Kidney (tissue), 14 donors: ENCODE measurements around the gene CARD11. TPM values are rescaled to one million over a fixed set of nuclear protein-coding genes. Genes with fewer than 3 reads are reported as not detected.

Experiments used
- DNase-seq, 5 donors: peaks; one replicate each; pipeline ENCODE4 v3.0.0-alpha.2; 2013 to 2020
- FAIRE-seq: peaks from 2 replicates; lab custom pipeline; 2012; peaks lifted over from hg19 to GRCh38; lab: Jason Lieb, UNC
- H3K27ac ChIP-seq, 2 donors: one replicate each; pipeline ENCODE4 v1.7.0; 2013; ENCODE audit warnings: low read depth in 2 of 2, low read length in 2 of 2, inconsistent platforms in 1 of 2
- H3K27me3 ChIP-seq: one replicate; pipeline ENCODE4 v1.7.1; 2013; ENCODE audit warnings: low read length, inconsistent platforms; ENCODE audit not compliant: control insufficient read depth, insufficient read depth
- H3K36me3 ChIP-seq, 3 donors: one replicate each; pipeline versions ENCODE4 v1.7.0 to v1.7.1; 2013; ENCODE audit warnings: low read length in 3 of 3, control low read depth in 1 of 3, inconsistent platforms in 1 of 3; ENCODE audit not compliant: insufficient read depth in 3 of 3, control insufficient read depth in 2 of 3
- H3K4me1 ChIP-seq, 3 donors: one replicate each; pipeline versions ENCODE4 v1.7.0 to v1.7.1; 2013; ENCODE audit warnings: low read length in 3 of 3, inconsistent platforms in 1 of 3, low read depth in 1 of 3; ENCODE audit not compliant: control insufficient read depth in 2 of 3, insufficient read depth in 2 of 3
- H3K4me3 ChIP-seq, 3 donors: one replicate each; pipeline versions ENCODE4 v1.7.0 to v1.8.1; 2013; ENCODE audit warnings: low read length in 3 of 3, control low read depth in 1 of 3, inconsistent platforms in 1 of 3
- H3K9ac ChIP-seq, 3 donors: one replicate each; pipeline versions ENCODE4 v1.7.0 to v1.7.1; 2013; ENCODE audit warnings: low read length in 3 of 3, control low read depth in 1 of 3, inconsistent platforms in 1 of 3
- H3K9me3 ChIP-seq, 3 donors: one replicate each; pipeline versions ENCODE4 v1.7.0 to v1.7.1; 2013; ENCODE audit warnings: low read length in 3 of 3, control low read depth in 1 of 3, inconsistent platforms in 1 of 3; ENCODE audit not compliant: control insufficient read depth in 2 of 3, insufficient read depth in 1 of 3
- CTCF ChIP-seq: IDR thresholded peaks from 3 replicates; pipeline ENCODE4 v1.5.1; 2012; ENCODE audit warnings: mild to moderate bottlenecking, moderate library complexity, borderline replicate concordance; ENCODE audit not compliant: insufficient read depth; ENCODE audit errors: extremely low read depth
- intact Hi-C: fragments of 100-400 bp; cut with DNase I; formaldehyde crosslinking; loops from one replicate; pipeline ENCODE4 v1.11.1; 2022
- polyA plus RNA-seq: library from polyadenylated mRNA; stranded (reverse); fragments of 350-450 nt; fragmentation: Illumina TruSeq; extraction: RNeasy Lipid Tissue Mini Kit (QIAGEN cat#74804); gene quantifications from one replicate; pipeline ENCODE4 v1.2.3, GENCODE V29; 2014; ENCODE audit warnings: low read depth, low replicate concordance; ENCODE audit not compliant: insufficient read depth
- total RNA-seq: library from RNA; stranded (reverse); fragmentation: NEBNext Ultra II Directional; extraction: Animal tissue kit (Norgen Biotek cat#: 25700); gene quantifications from one replicate; pipeline ENCODE4 v1.2.1, GENCODE V29; 2021
- donor health status: control.
- donor health status: control.
- donor health status: control.
- donor health status: control.
- donor health status: control.
- donor health status: DM: yes; HTN: yes; CAD: no.
- donor health status: Normal renal cell carcinoma (clear cell type).

The CARD11 gene
- total and polyA plus RNA-seq, 2 donors from 2014 or later, result 0.22 to 9.6 TPM

- no peaks in the 10 kb centered on the region for H3K4me1 ChIP-seq
- no peak for TF ChIP-seq CTCF
- FAIRE-seq, result no peak
- no peak overlapping the region for H3K4me3 ChIP-seq
- intact Hi-C loops, result no loop called here
- peak in 1 of 5 donors; percentile 53 for DNase-seq
- H3K9ac ChIP-seq, result no peak overlapping the region
- H3K9me3 ChIP-seq, result no peaks in the 10 kb centered on the region
- no peaks in the 10 kb centered on the region for H3K27me3 ChIP-seq
- no peak overlapping the region for H3K27ac ChIP-seq
- H3K36me3 ChIP-seq, result no peaks in the 10 kb centered on the region
Measured at GRCh38 chr7:2982831-2983230, 60.8 kb downstream of the CARD11 start.

GRCh38 chr7:2982401-2982800, 61.3 kb downstream of the CARD11 start:
- no peak overlapping the region for H3K27ac ChIP-seq
- intact Hi-C loops, result no loop called here
- H3K27me3 ChIP-seq, result no peaks in the 10 kb centered on the region
- no peaks in the 10 kb centered on the region for H3K4me1 ChIP-seq
- FAIRE-seq (no peak), DNase-seq (peak in 1 of 5 donors; percentile 2)
- no peak overlapping the region for H3K4me3 ChIP-seq
- no peaks in the 10 kb centered on the region for H3K36me3 ChIP-seq
- no peaks in the 10 kb centered on the region for H3K9me3 ChIP-seq
- no peak overlapping the region for H3K9ac ChIP-seq
- TF ChIP-seq CTCF, result no peak

- no peak for TF ChIP-seq CTCF
- no peaks in the 10 kb centered on the region for H3K27me3 ChIP-seq
- H3K4me1 ChIP-seq, result no peaks in the 10 kb centered on the region
- intact Hi-C loops, result no loop called here
- H3K4me3 ChIP-seq, result no peak overlapping the region
- FAIRE-seq, result no peak
- H3K36me3 ChIP-seq, result no peaks in the 10 kb centered on the region
- no peak overlapping the region for H3K9ac ChIP-seq
- DNase-seq, result peak in 1 of 5 donors; percentile 2
- H3K27ac ChIP-seq, result no peak overlapping the region
- no peaks in the 10 kb centered on the region for H3K9me3 ChIP-seq
Measured at GRCh38 chr7:2981103-2981480, 62.6 kb downstream of the CARD11 start.
